GM12892 (cell line): ENCODE data around the gene PCED1B.

ENCODE experiments used
- DNase-seq: peaks from one replicate; pipeline ENCODE4 v3.0.0; 2011; ENCODE audit not compliant: insufficient read length
- FAIRE-seq: peaks from 2 replicates; lab custom pipeline; 2011; peaks lifted over from hg19 to GRCh38; lab: Jason Lieb, UNC
- POLR2A ChIP-seq: IDR thresholded peaks from 2 replicates; pipeline ENCODE4 v1.6.1; 2011; ENCODE audit warnings: low read depth, low read length, control low read depth
- POLR2AphosphoS5 ChIP-seq: IDR thresholded peaks from 2 replicates; pipeline ENCODE4 v1.6.1; 2011; ENCODE audit warnings: low read depth, low read length, control low read depth
- TAF1 ChIP-seq: IDR thresholded peaks from 2 replicates; pipeline ENCODE4 v1.6.1; 2011; ENCODE audit warnings: low read depth, mild to moderate bottlenecking, control low read depth, low read length, borderline replicate concordance

The PCED1B gene

GRCh38 chr12:47225356-47225755, 145.9 kb downstream of the PCED1B start:
- TF ChIP-seq POLR2A (no peak), POLR2AphosphoS5 (no peak), TAF1 (no peak)
- DNase-seq: no peak
- no peak for FAIRE-seq

GRCh38 chr12:47226199-47226598, 146.8 kb downstream of the PCED1B start:
- TF ChIP-seq POLR2AphosphoS5: no peak
- DNase-seq (no peak), FAIRE-seq (no peak)

DNA sequence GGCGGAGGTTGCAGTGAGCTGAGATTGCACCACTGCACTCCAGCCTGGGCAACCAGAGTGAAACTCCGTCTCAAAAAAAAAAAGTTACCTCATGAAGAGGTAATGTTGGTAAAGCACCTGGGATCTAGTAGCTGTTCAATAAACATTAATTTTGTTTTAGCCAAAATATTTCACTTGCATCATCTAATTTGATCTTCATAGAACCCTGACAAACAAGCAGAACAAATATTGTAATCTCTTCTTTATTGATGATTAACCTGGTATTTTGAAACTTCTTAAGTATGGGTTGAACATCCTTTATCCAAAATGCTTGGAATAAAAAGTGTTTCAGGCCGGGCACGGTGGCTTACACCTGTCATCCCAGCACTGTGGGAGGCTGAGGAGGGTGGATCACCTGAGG, 149.4 kb downstream of the PCED1B start:
- FAIRE-seq (no peak), DNase-seq (no peak)
- TF ChIP-seq POLR2A (no peak), POLR2AphosphoS5 (no peak), TAF1 (no peak)

DNA sequence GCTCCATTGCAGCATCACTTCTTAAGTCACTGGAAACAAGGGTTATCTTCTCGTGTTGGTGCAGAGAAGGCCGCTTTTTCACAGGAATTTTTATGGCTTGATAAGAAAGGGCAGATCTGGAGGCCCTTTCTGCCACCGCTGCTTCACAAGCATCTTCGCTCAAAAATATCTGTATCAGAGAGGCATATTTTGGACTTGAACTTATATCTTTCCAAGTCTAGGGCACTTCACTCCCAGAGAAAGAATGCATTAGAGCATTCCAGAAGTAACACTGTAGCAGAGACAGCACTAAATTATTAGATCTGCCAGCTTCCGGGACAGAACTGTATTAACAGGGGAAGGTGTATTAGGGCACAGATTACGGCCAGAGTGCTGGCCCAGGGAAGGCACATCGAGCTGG, 152.0 kb downstream of the PCED1B start:
- DNase-seq (no peak), FAIRE-seq (no peak)
- no peak for TF ChIP-seq POLR2AphosphoS5
- TF ChIP-seq POLR2A: no peak
- no peak for TF ChIP-seq TAF1

DNA sequence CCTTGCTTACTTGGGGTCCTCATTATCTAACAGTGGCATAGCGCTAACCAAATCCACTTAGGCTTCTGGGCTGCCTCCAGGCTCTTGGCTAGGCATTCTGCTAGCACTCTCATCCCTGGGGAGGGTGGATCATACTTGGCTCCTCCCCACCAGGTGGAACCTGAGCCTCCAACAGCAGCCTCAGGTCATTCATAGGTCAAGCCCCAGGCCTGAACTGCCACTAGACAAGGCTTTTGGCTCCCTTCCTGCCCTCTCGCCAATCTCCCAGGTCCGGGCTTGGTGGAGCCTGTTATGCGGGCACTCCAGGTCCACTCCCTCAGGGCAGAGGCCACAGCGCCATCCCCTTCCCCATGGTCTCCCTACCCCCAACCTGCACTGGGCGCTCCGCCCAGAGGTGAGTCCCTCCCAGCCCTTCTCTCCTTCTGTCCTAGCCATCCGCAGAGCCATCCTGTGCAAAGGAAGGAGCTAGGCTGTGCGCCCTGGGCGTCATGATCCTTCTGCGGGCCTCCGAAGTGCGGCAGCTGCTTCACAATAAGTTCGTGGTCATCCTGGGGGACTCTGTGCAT, 155.2 kb downstream of the PCED1B start:
- no peak for DNase-seq
- TF ChIP-seq POLR2AphosphoS5 (no peak), POLR2A (no peak), TAF1 (no peak)
- no peak for FAIRE-seq

DNA sequence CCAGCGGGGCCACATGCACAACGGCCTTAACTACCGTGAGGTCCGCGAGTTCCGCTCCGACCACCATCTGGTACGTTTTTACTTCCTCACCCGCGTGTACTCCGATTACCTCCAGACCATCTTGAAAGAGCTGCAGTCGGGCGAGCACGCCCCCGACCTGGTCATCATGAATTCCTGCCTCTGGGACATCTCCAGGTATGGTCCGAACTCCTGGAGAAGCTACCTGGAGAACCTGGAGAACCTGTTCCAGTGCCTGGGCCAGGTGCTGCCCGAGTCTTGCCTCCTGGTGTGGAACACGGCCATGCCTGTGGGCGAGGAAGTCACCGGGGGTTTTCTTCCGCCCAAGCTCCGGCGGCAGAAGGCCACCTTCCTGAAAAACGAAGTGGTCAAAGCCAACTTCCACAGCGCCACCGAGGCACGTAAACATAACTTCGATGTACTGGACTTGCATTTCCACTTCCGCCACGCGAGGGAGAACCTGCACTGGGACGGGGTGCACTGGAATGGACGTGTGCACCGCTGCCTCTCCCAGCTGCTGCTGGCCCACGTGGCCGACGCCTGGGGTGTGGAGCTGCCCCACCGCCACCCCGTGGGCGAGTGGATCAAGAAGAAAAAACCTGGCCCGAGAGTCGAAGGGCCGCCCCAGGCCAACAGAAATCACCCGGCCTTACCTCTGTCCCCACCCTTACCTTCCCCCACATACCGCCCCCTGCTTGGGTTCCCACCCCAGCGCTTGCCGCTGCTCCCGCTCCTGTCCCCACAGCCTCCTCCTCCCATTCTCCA, 156.0 kb downstream of the PCED1B start:
- DNase-seq (no peak), FAIRE-seq (no peak)
- TF ChIP-seq TAF1: no peak
- no peak for TF ChIP-seq POLR2A
- TF ChIP-seq POLR2AphosphoS5: no peak

DNA sequence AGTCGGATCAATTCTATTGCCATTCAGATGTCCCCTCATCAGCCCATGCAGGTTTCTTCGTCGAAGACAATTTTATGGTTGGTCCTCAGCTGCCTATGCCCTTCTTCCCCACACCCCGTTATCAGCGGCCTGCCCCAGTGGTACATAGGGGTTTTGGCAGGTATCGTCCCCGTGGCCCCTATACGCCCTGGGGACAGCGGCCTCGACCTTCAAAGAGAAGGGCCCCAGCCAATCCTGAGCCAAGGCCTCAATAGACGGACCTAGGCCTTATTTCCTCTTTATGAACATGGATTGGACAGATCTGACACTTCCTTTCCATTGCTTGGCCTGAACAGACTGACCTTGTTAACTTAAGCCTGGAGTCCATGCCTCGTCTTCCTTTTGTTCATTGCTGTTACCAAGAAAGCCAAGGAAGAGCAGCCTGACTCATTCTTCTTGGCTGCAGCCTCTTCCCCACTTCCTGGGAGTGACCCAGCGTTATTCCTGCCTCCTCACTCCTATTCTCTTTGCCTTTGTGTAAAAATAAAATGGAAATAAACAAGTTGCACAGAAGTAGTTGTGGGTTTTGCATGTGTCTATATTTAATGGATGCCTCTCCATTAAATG, 156.8 kb downstream of the PCED1B start:
- TF ChIP-seq POLR2A (no peak), POLR2AphosphoS5 (no peak), TAF1 (no peak)
- FAIRE-seq (no peak), DNase-seq (no peak)

GRCh38 chr12:47237751-47238211, 158.4 kb downstream of the PCED1B start:
- DNase-seq (no peak), FAIRE-seq (no peak)
- no peak for TF ChIP-seq POLR2A
- TF ChIP-seq TAF1: no peak
- TF ChIP-seq POLR2AphosphoS5: no peak

- DNase-seq (no peak), FAIRE-seq (no peak)
- TF ChIP-seq TAF1 (no peak), POLR2AphosphoS5 (no peak), POLR2A (no peak)
Measured at GRCh38 chr12:47238669-47239114, 159.3 kb downstream of the PCED1B start.

GRCh38 chr12:47242426-47242825, 163.0 kb downstream of the PCED1B start:
- no peak for DNase-seq
- no peak for FAIRE-seq
- TF ChIP-seq TAF1 (no peak), POLR2A (no peak), POLR2AphosphoS5 (no peak)

GRCh38 chr12:47244835-47245234, 165.4 kb downstream of the PCED1B start:
- TF ChIP-seq POLR2A: no peak
- no peak for TF ChIP-seq TAF1
- TF ChIP-seq POLR2AphosphoS5: no peak
- FAIRE-seq: no peak
- DNase-seq: no peak
